Tibial artery (tissue), 4 donors: ENCODE results near the gene AUNIP.

ENCODE experiments used
- DNase-seq, 2 donors: peaks; one replicate each; pipeline ENCODE4 v3.0.0-alpha.2; 2019
- H3K27ac ChIP-seq, 2 donors: fragments of 200-600 bp; sonication (generic) in 1 of 2; 1 replicate in 1 of 2; 2 replicates in 1 of 2; pipeline ENCODE4 v1.5.1; 2018 to 2019; ENCODE audit warnings: mild to moderate bottlenecking in 1 of 2
- H3K27me3 ChIP-seq, 2 donors: fragments of 200-600 bp; sonication (generic) in 1 of 2; one replicate each; pipeline versions ENCODE4 v1.5.1 to v1.6.0; 2016 to 2019
- H3K36me3 ChIP-seq, 3 donors: fragments of 200-600 bp; sonication (generic) in 2 of 3; one replicate each; pipeline ENCODE4 v1.5.1; 2016 to 2019; ENCODE audit warnings: mild to moderate bottlenecking in 2 of 3
- H3K4me1 ChIP-seq, 4 donors: fragments of 200-600 bp; sonication (generic) in 2 of 4; 1 replicate in 3 of 4; 2 replicates in 1 of 4; pipeline ENCODE4 v1.5.1; 2016 to 2019
- H3K4me3 ChIP-seq, 2 donors: fragments of 200-600 bp; sonication (generic) in 1 of 2; 1 replicate in 1 of 2; 2 replicates in 1 of 2; pipeline ENCODE4 v1.5.1; 2018 to 2019; ENCODE audit warnings: mild to moderate bottlenecking in 2 of 2
- H3K9me3 ChIP-seq, 3 donors: fragments of 200-600 bp; sonication (generic) in 1 of 3; one replicate each; pipeline ENCODE4 v1.5.1; 2016 to 2019
- intact Hi-C: fragments of 100-400 bp; cut with DNase I; formaldehyde crosslinking; loops from one replicate; pipeline ENCODE4 v1.15.0; 2023; ENCODE audit warnings: low total_unique reads
- TF ChIP-seq, protein P1 (sequence below), 2 experiments: fragments of 200-600 bp in 1 of 2; fragments of 450-650 bp in 1 of 2; IDR thresholded peaks; one replicate each; pipeline ENCODE4 v1.5.1; 2017 to 2019; ENCODE audit warnings: antibody characterized with exemption in 2 of 2, mild to moderate bottlenecking in 1 of 2, moderate library complexity in 1 of 2

The AUNIP gene

DNA sequence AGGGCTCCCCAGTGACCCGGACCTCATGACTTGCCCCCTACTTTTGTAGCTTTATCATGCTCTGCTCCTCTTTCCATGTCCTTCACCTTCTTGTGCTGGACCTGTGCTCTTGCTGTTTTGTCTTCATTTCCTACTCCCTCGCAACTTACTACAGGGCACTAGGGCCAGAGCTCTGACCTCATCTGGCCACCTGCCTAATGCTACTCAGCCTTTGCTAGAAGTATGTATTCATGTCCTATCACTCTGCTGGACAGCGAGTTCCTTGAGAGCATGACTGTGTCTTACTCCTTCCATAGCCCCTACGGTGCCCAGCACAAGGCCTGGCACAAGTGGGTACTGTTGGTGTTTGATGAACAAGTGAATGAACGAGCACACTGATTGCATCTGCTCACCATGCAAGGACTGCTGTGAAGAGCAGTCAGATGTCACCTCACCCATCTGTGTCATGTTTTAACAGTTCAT is 37.6 kb downstream of the AUNIP start:
- intact Hi-C loops, result loop anchor here (5.0 kb wide), 2 partner anchors 46 to 176 kb away; partner anchors contain the start of gene PAFAH2
- peak overlapping the region in 1 of 2 donors; percentile 93 for H3K4me3 ChIP-seq
- no peak overlapping the region for H3K27ac ChIP-seq
- peaks cover 3 to 29% (median 19%) of the 10 kb centered on the region in 3 donors for H3K36me3 ChIP-seq
- H3K4me1 ChIP-seq, result peaks cover 0 to 33% (median 27%) of the 10 kb centered on the region in 4 donors
- H3K27me3 ChIP-seq, result no peaks in the 10 kb centered on the region
- TF ChIP-seq, protein P1, sequence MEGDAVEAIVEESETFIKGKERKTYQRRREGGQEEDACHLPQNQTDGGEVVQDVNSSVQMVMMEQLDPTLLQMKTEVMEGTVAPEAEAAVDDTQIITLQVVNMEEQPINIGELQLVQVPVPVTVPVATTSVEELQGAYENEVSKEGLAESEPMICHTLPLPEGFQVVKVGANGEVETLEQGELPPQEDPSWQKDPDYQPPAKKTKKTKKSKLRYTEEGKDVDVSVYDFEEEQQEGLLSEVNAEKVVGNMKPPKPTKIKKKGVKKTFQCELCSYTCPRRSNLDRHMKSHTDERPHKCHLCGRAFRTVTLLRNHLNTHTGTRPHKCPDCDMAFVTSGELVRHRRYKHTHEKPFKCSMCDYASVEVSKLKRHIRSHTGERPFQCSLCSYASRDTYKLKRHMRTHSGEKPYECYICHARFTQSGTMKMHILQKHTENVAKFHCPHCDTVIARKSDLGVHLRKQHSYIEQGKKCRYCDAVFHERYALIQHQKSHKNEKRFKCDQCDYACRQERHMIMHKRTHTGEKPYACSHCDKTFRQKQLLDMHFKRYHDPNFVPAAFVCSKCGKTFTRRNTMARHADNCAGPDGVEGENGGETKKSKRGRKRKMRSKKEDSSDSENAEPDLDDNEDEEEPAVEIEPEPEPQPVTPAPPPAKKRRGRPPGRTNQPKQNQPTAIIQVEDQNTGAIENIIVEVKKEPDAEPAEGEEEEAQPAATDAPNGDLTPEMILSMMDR (IDR thresholded peaks at IDR 0.05), result no peak
- DNase-seq, result no peak
- no peaks in the 10 kb centered on the region for H3K9me3 ChIP-seq

DNA sequence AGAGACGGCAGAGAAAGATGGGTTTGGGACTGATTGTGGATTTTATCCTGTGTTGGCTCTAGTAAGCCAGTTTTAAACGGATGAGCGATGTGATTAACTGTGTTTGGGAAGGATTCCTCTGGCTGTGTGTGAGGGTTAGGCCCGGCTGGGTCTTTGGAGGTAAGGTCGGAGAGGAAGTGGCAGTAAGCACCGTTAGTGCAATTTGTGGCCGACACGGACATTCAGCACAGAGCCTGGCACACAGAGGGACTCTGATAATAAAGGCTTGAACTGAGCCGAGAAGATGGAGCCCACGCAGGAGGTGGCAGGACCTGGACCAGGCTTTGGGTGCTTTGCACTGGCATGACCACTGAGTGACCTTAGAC is 38.2 kb downstream of the AUNIP start:
- Histone ChIP-seq H3K27me3 (no peaks in the 10 kb centered on the region), H3K27ac (peak overlapping the region; percentile 83 to 92), H3K4me1 (peaks cover 0 to 33% (median 27%) of the 10 kb centered on the region in 4 donors), H3K4me3 (peak overlapping the region; percentile 77 to 93), H3K36me3 (peaks cover 0 to 29% (median 19%) of the 10 kb centered on the region in 3 donors), H3K9me3 (no peaks in the 10 kb centered on the region)
- DNase-seq, result no peak
- intact Hi-C loops, result loop anchor here (5.0 kb wide), 2 partner anchors 46 to 176 kb away; partner anchors contain the start of gene PAFAH2
- TF ChIP-seq, protein P1 (IDR thresholded peaks at IDR 0.05), result no peak

DNA sequence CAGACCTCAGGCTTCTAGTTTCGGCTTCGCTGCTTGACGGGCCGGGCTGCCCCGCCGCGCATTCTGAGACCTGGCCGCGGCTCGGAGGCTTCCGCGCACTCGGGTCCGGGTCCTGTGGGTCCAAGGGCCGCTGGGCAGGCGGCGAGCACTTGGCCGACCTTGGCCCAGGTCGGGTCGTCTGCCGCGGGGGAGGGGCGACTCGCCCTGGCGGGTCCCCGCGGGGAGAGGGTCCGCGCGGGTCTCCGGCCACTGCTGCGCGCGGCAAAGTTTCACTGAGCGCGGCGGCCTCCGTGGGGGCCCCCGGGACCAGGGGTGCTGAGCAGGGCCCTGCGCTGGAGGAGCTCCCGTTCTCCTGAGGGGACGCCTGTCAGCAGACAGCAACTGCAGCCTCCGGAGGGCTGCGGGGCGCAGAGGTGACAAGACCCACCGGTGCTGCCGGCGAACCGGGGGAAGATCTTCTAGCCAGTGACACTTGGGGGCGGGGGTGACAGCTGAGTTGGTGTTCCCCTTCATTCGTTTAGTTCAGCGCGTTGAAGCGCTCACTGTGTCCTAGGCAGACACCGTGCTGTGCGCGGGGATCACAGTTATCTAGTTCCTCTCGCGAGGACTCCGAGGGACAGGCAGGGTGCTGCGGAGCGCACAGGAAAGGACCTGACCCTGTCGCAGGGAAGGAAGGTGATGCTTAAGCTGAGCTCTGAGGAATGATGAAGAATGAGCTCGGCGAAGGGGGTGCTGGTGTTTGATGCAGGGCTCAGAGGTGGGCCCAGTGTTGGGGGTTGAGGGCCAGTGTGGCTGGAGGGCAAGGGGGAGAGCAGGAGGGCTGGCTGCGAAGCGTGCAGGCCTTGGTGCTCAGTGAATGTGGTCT is 38.8 kb downstream of the AUNIP start:
- peaks cover 0 to 33% (median 27%) of the 10 kb centered on the region in 4 donors for H3K4me1 ChIP-seq
- intact Hi-C loops, result loop anchor here (5.0 kb wide), 2 partner anchors 47 to 177 kb away; partner anchors contain the start of gene PAFAH2
- DNase-seq, result peak in 1 of 2 donors; percentile 73
- TF ChIP-seq, protein P1 (IDR thresholded peaks at IDR 0.05), result no peak
- H3K27me3 ChIP-seq, result no peaks in the 10 kb centered on the region
- H3K9me3 ChIP-seq, result no peaks in the 10 kb centered on the region
- H3K36me3 ChIP-seq, result peaks cover 6 to 29% (median 21%) of the 10 kb centered on the region in 3 donors
- peak overlapping the region; percentile 83 to 92 for H3K27ac ChIP-seq
- peak overlapping the region; percentile 77 to 93 for H3K4me3 ChIP-seq

DNA sequence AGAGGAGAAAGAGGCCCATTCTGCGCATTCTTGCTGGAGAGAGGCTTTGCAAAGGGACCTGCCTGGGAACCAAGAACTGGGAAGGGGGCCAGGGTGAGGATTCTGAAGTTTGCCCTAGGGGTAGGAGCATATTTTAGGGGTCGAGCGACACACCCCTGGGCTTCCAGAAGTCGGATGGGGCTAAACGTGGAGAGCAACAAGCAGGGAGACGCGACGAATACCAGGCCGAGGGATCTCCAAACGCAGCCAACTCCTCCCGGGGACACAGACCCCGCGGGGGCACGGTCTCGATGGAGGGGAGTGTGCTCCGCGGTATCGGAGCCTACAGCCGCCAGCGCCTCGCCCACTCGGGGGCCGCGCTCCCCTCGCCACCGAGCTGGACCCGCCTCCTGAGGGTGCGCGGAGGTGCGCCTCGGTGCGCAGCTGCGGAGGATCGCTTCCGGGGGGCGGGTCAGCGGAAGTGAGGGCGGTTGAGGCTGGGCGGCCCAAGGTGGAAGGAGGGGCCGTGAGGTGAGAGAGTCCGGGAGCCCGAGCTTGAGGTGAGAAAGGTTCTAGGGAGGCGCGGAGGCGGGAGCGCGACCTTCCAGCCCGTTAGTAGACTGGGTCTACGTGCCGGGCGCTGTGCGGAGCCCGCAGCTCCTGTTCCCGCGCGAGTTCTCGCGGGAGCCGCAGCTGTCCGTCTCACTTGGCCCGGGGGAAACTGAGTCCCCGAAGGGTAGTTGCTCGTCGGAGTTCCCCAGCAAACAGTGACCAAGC is 39.6 kb downstream of the AUNIP start, which contains the start of gene MTFR1L:
Gene MTFR1L, plus strand, starts transcription at position 464 of the 756 bp plus-strand sequence. CDS start 3,151 bp downstream, outside the sequence.
- Histone ChIP-seq H3K36me3 (peaks cover 7 to 37% (median 25%) of the 10 kb centered on the region in 3 donors), H3K4me1 (peaks cover 0 to 33% (median 27%) of the 10 kb centered on the region in 4 donors), H3K4me3 (peak within 1 kb of the TSS; percentile 77 to 93), H3K27me3 (no peaks in the 10 kb centered on the region), H3K27ac (peak within 1 kb of the TSS; percentile 83 to 92), H3K9me3 (no peaks in the 10 kb centered on the region)
- TF ChIP-seq, protein P1 (IDR thresholded peaks at IDR 0.05), result no peak
- intact Hi-C loops, result loop anchor here (5.0 kb wide), 3 partner anchors 48 to 417 kb away; partner anchors contain the start of gene PAFAH2
- DNase-seq, result peak; percentile 81 to 92

DNA sequence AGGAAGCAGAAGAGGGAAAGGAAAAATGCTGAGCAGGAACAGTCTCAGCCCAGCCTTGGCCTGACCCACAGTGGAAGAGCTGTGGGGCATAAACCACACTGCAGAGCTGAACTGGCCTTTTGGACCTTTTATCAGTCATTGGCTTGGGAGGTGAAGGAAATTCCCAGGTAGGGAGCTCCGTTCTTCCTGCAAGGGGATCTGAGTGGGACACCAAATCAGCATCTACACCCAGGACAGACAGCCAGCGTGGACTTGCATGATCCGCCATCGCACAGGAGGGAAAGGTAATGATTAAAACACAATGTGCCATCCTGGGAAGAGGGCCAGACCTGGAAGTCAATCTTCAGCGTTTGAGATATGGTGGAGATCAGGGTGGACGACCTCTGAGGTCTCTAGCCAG is 40.7 kb downstream of the AUNIP start:
- Histone ChIP-seq H3K9me3 (no peaks in the 10 kb centered on the region), H3K36me3 (peaks cover 18 to 41% (median 30%) of the 10 kb centered on the region in 3 donors), H3K27ac (peak overlapping the region; percentile 83 to 92), H3K27me3 (no peaks in the 10 kb centered on the region), H3K4me1 (peaks cover 0 to 33% (median 27%) of the 10 kb centered on the region in 4 donors), H3K4me3 (peak overlapping the region; percentile 77 to 93)
- TF ChIP-seq, protein P1 (IDR thresholded peaks at IDR 0.05), result no peak
- intact Hi-C loops, result loop anchor here (5.0 kb wide), 1 partner anchor 416 kb away; no protein-coding TSS in a partner anchor
- no peak for DNase-seq
